SH-SY5Y (cell line): ENCODE data around the gene KRTAP10-5.

Experiments used
- GATA2 ChIP-seq: IDR thresholded peaks from 2 replicates; pipeline ENCODE4 v1.6.1; 2011; ENCODE audit warnings: mild to moderate bottlenecking, low read depth, low read length
- GATA3 ChIP-seq: IDR thresholded peaks from 2 replicates; pipeline ENCODE4 v1.6.1; 2011; ENCODE audit warnings: low read depth, mild to moderate bottlenecking, low read length, moderate library complexity

The KRTAP10-5 gene

GRCh38 chr21:44568667-44569556 is 11.5 kb downstream of the KRTAP10-5 start:
- TF ChIP-seq GATA3: no peak
- no peak for TF ChIP-seq GATA2

DNA sequence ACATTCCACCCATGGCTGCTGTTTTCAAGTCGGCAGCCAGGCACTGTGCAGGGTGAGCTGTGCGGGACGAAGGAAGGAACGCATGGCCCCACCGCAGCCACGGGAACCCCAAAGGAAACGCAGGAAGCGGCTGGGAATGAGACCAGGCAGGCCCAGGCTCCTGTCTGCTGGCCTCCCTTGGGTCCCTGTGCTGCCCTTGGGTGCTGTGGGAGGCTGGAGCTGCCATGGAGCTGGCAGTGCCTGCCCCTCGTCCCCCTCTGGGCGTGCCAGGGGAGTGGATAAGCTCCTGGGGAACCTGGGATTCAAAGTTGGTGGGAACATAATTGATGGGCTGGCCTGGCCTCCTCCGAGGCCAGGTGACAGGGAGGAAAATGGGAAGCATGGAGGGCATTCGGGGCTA is 12.1 kb downstream of the KRTAP10-5 start:
- TF ChIP-seq GATA3: no peak
- TF ChIP-seq GATA2: no peak

DNA sequence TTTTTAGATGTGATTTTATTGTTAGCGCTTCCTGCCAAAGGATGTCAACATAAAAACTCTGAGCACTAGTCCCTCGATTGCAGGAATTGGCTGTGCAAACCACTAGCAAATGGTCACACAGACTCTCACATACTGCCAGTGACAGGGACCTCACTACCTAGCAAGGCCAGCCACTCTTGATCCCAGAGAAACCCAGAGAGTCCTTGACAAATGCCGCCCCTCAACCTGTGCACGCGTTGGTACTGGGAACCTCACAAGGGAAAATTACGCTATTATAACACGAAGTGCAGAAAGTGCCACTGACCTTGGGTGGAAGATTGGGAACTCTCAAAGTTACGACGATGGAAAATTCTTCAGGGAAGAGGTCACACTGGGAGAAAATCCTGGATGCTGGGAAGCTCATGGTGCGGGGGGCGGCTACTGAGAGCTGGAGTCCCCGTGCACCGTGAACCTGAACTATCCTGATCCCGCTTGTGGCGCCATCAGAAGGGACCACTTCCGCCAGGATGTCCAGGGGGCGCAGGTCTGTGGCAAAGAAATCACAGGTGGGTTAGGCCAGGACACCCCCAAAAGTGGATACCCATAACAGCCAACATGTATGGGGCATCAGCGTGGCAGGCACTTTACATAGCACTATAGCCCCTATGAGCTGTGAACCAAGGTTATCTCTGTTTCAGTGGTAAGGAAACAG is 12.8 kb downstream of the KRTAP10-5 start:
- TF ChIP-seq GATA3 (no peak), GATA2 (no peak)

DNA sequence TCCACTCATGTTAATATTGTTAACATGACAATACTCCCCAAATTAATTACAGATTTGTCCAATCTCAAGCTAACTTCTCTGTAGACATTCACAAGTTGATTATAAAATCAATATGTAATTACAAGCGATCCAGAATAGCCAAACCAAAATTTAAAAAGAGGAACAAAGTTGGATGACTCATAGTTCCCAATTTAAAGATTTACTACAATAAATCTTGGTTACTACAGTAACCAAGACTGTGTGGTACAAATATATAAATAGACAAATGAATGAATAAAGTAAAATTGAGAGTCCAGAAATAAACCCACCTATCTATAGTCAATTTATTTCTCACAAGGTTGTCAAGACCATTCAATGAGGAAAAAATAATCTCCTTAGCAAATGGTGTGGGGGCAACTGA is 14.0 kb downstream of the KRTAP10-5 start:
- TF ChIP-seq GATA3: no peak
- TF ChIP-seq GATA2: no peak

DNA sequence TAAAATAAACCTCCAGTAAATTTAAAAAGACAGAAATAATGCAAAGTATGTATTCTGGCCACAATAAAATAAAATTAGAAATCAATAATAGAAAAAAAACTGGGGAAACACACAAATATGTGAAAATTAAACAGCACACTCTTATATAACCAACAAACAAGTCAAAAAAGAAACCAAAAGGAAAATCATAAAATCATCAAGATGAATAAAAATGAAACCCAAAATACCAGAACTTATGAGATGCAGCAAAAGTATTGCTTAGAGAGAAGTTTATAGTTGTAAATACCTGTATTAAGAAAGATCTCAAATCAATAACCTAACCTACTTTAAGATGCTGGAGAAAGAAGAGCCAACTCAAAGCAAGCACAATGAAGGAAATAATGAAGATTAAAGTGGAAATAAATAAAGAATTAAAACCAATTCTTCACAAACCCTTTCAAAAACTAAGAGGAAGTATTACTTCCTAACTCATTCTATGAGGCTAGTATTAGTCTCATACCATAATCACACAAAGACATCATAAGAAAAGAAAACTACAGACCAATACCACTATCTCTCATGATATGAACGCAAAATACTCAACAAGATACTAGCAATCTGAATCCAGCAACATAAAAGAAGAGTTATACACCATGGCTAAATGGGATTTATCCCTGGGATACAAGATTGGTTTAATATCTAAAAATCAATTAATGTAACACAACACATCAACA is 15.4 kb downstream of the KRTAP10-5 start:
- TF ChIP-seq GATA3: no peak
- no peak for TF ChIP-seq GATA2

GRCh38 chr21:44564099-44564498 is 16.3 kb downstream of the KRTAP10-5 start:
- TF ChIP-seq GATA2 (no peak), GATA3 (no peak)

DNA sequence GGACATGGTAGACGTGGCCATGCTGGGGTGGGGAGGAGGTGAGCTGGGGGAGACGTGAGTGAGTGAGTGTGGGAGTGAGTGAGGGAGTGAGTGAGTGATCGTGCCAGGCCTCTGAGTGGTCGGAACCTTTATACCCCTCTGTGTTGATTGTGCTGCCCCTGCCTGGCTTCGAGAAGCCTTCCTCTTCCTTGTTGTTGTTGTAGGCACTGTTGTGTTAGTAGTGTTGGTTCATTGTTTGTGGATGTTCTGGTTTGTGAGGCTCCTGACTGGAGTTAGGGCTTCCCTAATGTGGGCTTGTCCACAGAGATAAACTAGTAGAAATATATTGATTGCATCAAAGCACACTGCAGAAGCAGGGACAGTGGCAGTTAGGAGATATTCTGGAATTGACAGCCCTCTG is 21.7 kb downstream of the KRTAP10-5 start, which contains the start of gene KRTAP10-3:
Gene KRTAP10-3 (minus strand): TSS at position 101 of the 400 bp plus-strand sequence. CDS start 80 bp downstream, at position 21.
- TF ChIP-seq GATA2: no peak
- no peak for TF ChIP-seq GATA3

DNA sequence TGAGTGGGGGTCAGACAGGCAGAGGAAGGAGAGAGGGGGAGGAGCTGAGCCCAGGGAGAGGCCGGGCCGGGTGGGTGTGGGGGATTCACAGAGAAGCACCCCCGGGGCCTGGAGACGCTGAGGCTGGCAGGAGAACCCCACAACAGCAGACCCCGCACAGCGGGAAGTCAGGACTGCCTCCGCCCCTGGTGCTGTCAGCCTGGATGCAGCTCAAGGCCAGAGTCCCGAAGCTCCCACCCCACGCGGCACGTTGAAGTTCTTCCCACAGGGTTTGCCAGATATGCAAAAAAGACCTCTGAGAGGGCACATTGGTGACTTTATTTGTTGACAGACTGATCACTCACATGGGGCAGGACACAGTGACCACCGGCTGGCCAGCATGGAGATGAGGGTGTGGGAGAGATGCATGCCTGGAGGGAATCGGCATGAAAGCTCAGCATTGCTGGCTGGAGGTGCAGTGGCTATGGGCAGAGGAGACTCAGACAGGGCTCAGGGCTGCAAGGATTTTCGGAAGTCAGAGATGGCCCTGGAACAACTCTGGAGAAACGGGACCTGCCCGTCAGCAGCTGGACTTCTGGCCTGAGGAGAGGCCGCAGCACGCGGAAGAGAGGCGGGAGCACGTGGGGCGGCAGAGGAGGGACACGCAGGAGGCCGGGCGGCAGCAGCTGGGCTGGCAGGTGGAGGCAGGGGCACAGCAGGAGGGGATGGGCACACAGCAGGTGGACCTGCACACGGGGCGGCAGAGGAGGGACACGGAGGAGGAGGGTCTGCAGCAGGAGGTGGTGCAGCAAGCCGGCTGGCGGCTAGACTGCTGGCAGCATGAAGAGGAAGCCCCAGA is 22.7 kb downstream of the KRTAP10-5 start:
- TF ChIP-seq GATA3 (no peak), GATA2 (no peak)

DNA sequence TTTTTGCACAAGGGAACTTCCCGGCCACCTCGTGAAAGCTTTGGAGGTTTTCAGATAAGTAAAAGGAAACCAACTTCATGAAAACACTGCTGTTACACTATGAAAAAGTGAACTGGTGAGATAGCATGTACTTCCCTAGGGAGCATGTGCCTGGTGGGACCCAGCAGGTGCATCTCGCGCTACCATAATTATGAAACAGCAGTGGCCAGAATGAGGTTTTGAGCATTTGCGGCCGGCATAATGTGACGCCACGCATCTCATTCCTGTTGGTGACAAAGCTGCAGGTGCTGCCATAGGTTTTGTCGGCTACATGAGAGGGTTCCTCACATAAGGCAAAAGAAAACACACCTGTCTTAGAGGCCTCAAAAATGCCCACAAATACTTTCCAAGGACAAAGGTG is 23.5 kb downstream of the KRTAP10-5 start:
- TF ChIP-seq GATA3 (no peak), GATA2 (no peak)

- TF ChIP-seq GATA2: no peak
- TF ChIP-seq GATA3: no peak
These were observed 25.1 kb downstream of the KRTAP10-5 start for GRCh38 chr21:44555200-44555875.

- TF ChIP-seq GATA3 (no peak), GATA2 (no peak)
These were observed 27.7 kb downstream of the KRTAP10-5 start for GRCh38 chr21:44552681-44553080.

GRCh38 chr21:44552136-44552535 is 28.3 kb downstream of the KRTAP10-5 start:
- no peak for TF ChIP-seq GATA2
- TF ChIP-seq GATA3: no peak
